A673 (cell line): ENCODE data around the gene EEFSEC. TPM values are rescaled to one million over a fixed set of nuclear protein-coding genes. Genes with fewer than 3 reads are reported as not detected.

Source experiments
- BruUV-seq: library from RNA; stranded (reverse); fragments of 400-500 nt; replicated peaks from 2 replicates; lab custom pipeline; 2021; lab: Mats Ljungman, UMichigan
- CTCF ChIA-PET: fragments of 300-600 bp; sonication (Branson Sonifier 250); formaldehyde crosslinking; loops from one replicate; lab custom pipeline; 2022; ENCODE audit warnings: antibody characterized with exemption; lab: Charles Lee
- POLR2A ChIA-PET: fragments of 300-600 bp; sonication (Branson Sonifier 250); formaldehyde crosslinking; loops from one replicate; lab custom pipeline; 2022; ENCODE audit warnings: antibody characterized with exemption; ENCODE audit not compliant: low non-redundant PET; lab: Charles Lee
- DNase-seq: peaks from one replicate; pipeline ENCODE4 v3.0.0-alpha.2; 2015; ENCODE audit warnings: low spot score
- H3K27ac ChIP-seq: fragments of 200-600 bp; sonication (generic); 2 replicates; pipeline ENCODE4 v1.5.1; 2016; ENCODE audit warnings: mixed run types, low read depth, mild to moderate bottlenecking, mixed read lengths, antibody characterized with exemption, low read length; ENCODE audit not compliant: poor library complexity, severe bottlenecking
- H3K27me3 ChIP-seq: fragments of 200-600 bp; sonication (generic); replicated peaks from 2 replicates; pipeline ENCODE4 v1.6.1; 2017; ENCODE audit warnings: mixed run types, low read depth, mild to moderate bottlenecking, mixed read lengths, antibody characterized with exemption, low read length; ENCODE audit not compliant: insufficient read depth, poor library complexity
- H3K36me3 ChIP-seq: fragments of 200-600 bp; sonication (generic); 2 replicates; pipeline ENCODE4 v1.6.1; 2016; ENCODE audit warnings: mixed run types, mild to moderate bottlenecking, mixed read lengths, antibody characterized with exemption, low read length; ENCODE audit not compliant: insufficient read depth, poor library complexity, severe bottlenecking
- H3K4me1 ChIP-seq: fragments of 200-600 bp; sonication (generic); 2 replicates; pipeline ENCODE4 v1.6.1; 2017; ENCODE audit warnings: mixed run types, mild to moderate bottlenecking, mixed read lengths, antibody characterized with exemption, low read length; ENCODE audit not compliant: insufficient read depth, poor library complexity, severe bottlenecking
- H3K4me3 ChIP-seq: fragments of 200-600 bp; sonication (generic); 2 replicates; pipeline ENCODE4 v1.5.1; 2016; ENCODE audit warnings: low read depth, mixed run types, mild to moderate bottlenecking, mixed read lengths, low read length; ENCODE audit not compliant: poor library complexity, severe bottlenecking
- H3K9me3 ChIP-seq: fragments of 200-600 bp; sonication (generic); 2 replicates; pipeline ENCODE4 v1.6.1; 2016; ENCODE audit warnings: mixed run types, low read depth, mild to moderate bottlenecking, mixed read lengths, antibody characterized with exemption, low read length; ENCODE audit not compliant: poor library complexity, severe bottlenecking
- CTCF ChIP-seq: fragments of 300-800, 200-600 bp; sonication (generic); conservative IDR thresholded peaks from 2 replicates; pipeline ENCODE4 v1.5.1; 2017; ENCODE audit warnings: low read depth, mild to moderate bottlenecking, antibody characterized with exemption, low read length, moderate library complexity, mixed read lengths
- EZH2 ChIP-seq: fragments of 200-600 bp; sonication (generic); IDR thresholded peaks from 2 replicates; pipeline ENCODE4 v1.6.1; 2017; ENCODE audit warnings: borderline replicate concordance, low read depth, mild to moderate bottlenecking, mixed read lengths, antibody characterized with exemption, low read length; ENCODE audit not compliant: poor library complexity, severe bottlenecking
- intact Hi-C: fragments of 100-400 bp; cut with micrococcal nuclease; formaldehyde crosslinking; loops from one replicate; pipeline ENCODE4 v1.10.0; 2022; ENCODE audit not compliant: unreplicated experiment
- total RNA-seq: library from RNA; stranded (reverse); gene quantifications from 2 replicates; pipeline ENCODE4 v1.2.3, GENCODE V29; 2021

Gene EEFSEC
- total RNA-seq, 1 experiment from 2014 or later: 19.7 TPM

- no peak for DNase-seq
- H3K27ac ChIP-seq: no peak overlapping the region
- no peaks in the 10 kb centered on the region for H3K9me3 ChIP-seq
- ChIA-PET POLR2A (interaction anchor here (0.5 kb wide), 1 partner anchor 11 kb away, joined by 4 read pairs; no protein-coding TSS in a partner anchor), CTCF (no interaction called here)
- intact Hi-C loops: no loop called here
- H3K4me1 ChIP-seq: peaks cover 17% of the 10 kb centered on the region
- no TSS peak for BruUV-seq
- no peaks in the 10 kb centered on the region for H3K36me3 ChIP-seq
- no peaks in the 10 kb centered on the region for H3K27me3 ChIP-seq
- H3K4me3 ChIP-seq: no peak overlapping the region
- no peak for TF ChIP-seq CTCF
Observed at GRCh38 chr3:128214056-128214455, 60.8 kb downstream of the EEFSEC start.

GRCh38 chr3:128215290-128215689, 62.0 kb downstream of the EEFSEC start:
- Histone ChIP-seq H3K36me3 (no peaks in the 10 kb centered on the region), H3K27me3 (no peaks in the 10 kb centered on the region), H3K4me3 (no peak overlapping the region), H3K9me3 (no peaks in the 10 kb centered on the region), H3K4me1 (peaks cover 17% of the 10 kb centered on the region), H3K27ac (no peak overlapping the region)
- DNase-seq: no peak
- TF ChIP-seq CTCF: no peak
- TF ChIP-seq EZH2: no peak
- intact Hi-C loops: no loop called here
- POLR2A ChIA-PET: no interaction called here
- no TSS peak for BruUV-seq
- CTCF ChIA-PET: no interaction called here

- no peak overlapping the region for H3K4me3 ChIP-seq
- ChIA-PET CTCF (no interaction called here), POLR2A (no interaction called here)
- no peak for DNase-seq
- no peaks in the 10 kb centered on the region for H3K9me3 ChIP-seq
- H3K4me1 ChIP-seq: peaks cover 17% of the 10 kb centered on the region
- H3K27me3 ChIP-seq: no peaks in the 10 kb centered on the region
- no peak overlapping the region for H3K27ac ChIP-seq
- intact Hi-C loops: no loop called here
- no peaks in the 10 kb centered on the region for H3K36me3 ChIP-seq
- BruUV-seq: no TSS peak
- TF ChIP-seq CTCF (no peak), EZH2 (no peak)
Observed at GRCh38 chr3:128215800-128216495, 62.7 kb downstream of the EEFSEC start.
